ENCODE data around the gene MED13. TPM values are rescaled to one million over a fixed set of nuclear protein-coding genes. Genes with fewer than 3 reads are reported as not detected.

The MED13 gene
- total RNA-seq, 1 experiment from 2014 or later = 96.0 TPM

DNA sequence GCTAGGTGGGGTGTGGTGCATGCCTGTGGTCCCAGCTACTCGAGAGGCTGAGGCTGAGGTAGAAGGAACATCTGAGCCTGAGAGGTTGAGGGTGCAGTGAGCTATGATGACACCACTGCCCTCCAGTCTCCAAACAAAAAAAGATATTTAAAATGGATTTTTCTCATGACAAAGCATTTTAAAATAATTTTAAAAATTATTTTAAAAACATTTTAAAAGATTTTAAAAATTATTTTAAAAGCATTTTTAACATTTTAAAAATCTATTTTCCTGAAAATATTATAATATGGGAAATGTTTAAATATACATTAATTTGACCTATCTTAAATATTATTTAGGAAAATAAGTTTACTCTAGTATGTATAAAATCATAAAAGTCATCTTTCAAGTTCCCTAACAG lies 26.8 kb downstream of the MED13 start:
- no peak for DNase-seq (ENCODE audit: low read depth, low spot score)
- Histone ChIP-seq H3K27me3 (ENCODE audit: insufficient read depth, low read length) (no peaks in the 10 kb centered on the region), H3K4me1 (ENCODE audit: control insufficient read depth in 1 of 2, insufficient read depth in 2 of 2, low read length in 2 of 2) (no peaks in the 10 kb centered on the region), H3K4me2 (ENCODE audit: low read length) (no peak overlapping the region), H3K4me3 (replicated peaks in 1 of 2; ENCODE audit: low read depth in 1 of 2, low read length in 2 of 2) (no peak overlapping the region), H3K79me2 (ENCODE audit: insufficient read depth, low read length) (peaks cover 100% of the 10 kb centered on the region), H3K27ac (ENCODE audit: low read depth, low read length) (no peak overlapping the region), H3K9ac (ENCODE audit: low read length) (no peak overlapping the region), H3K9me3 (ENCODE audit: control insufficient read depth in 1 of 2, insufficient read depth in 1 of 2, low read depth in 1 of 2, low read length in 2 of 2) (no peaks in the 10 kb centered on the region), H3K9me2 (ENCODE audit: insufficient read depth) (no peaks in the 10 kb centered on the region), H3K36me3 (ENCODE audit: control insufficient read depth in 1 of 2, insufficient read depth in 2 of 2, low read length in 2 of 2) (peaks cover 17 to 23% of the 10 kb centered on the region in 2 experiments), H2AFZ (ENCODE audit: low read depth, low read length, poor library complexity, severe bottlenecking) (no peak overlapping the region), H4K20me1 (ENCODE audit: insufficient read depth) (peaks cover 20% of the 10 kb centered on the region; the same call in 1 of the 2 replicates)
- ATAC-seq = no peak
- TF ChIP-seq, protein P1, sequence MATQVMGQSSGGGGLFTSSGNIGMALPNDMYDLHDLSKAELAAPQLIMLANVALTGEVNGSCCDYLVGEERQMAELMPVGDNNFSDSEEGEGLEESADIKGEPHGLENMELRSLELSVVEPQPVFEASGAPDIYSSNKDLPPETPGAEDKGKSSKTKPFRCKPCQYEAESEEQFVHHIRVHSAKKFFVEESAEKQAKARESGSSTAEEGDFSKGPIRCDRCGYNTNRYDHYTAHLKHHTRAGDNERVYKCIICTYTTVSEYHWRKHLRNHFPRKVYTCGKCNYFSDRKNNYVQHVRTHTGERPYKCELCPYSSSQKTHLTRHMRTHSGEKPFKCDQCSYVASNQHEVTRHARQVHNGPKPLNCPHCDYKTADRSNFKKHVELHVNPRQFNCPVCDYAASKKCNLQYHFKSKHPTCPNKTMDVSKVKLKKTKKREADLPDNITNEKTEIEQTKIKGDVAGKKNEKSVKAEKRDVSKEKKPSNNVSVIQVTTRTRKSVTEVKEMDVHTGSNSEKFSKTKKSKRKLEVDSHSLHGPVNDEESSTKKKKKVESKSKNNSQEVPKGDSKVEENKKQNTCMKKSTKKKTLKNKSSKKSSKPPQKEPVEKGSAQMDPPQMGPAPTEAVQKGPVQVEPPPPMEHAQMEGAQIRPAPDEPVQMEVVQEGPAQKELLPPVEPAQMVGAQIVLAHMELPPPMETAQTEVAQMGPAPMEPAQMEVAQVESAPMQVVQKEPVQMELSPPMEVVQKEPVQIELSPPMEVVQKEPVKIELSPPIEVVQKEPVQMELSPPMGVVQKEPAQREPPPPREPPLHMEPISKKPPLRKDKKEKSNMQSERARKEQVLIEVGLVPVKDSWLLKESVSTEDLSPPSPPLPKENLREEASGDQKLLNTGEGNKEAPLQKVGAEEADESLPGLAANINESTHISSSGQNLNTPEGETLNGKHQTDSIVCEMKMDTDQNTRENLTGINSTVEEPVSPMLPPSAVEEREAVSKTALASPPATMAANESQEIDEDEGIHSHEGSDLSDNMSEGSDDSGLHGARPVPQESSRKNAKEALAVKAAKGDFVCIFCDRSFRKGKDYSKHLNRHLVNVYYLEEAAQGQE (IDR thresholded peaks at IDR 0.05; ENCODE audit: low read depth) = no peak
- no peak for TF ChIP-seq POLR2AphosphoS5 (IDR thresholded peaks at IDR 0.05; ENCODE audit: low read depth, low read length)
- TF ChIP-seq YY1 (IDR thresholded peaks at IDR 0.05; ENCODE audit: extremely low read depth, insufficient replicate concordance, low read depth, low read length) = no peak
- TF ChIP-seq, protein P2, sequence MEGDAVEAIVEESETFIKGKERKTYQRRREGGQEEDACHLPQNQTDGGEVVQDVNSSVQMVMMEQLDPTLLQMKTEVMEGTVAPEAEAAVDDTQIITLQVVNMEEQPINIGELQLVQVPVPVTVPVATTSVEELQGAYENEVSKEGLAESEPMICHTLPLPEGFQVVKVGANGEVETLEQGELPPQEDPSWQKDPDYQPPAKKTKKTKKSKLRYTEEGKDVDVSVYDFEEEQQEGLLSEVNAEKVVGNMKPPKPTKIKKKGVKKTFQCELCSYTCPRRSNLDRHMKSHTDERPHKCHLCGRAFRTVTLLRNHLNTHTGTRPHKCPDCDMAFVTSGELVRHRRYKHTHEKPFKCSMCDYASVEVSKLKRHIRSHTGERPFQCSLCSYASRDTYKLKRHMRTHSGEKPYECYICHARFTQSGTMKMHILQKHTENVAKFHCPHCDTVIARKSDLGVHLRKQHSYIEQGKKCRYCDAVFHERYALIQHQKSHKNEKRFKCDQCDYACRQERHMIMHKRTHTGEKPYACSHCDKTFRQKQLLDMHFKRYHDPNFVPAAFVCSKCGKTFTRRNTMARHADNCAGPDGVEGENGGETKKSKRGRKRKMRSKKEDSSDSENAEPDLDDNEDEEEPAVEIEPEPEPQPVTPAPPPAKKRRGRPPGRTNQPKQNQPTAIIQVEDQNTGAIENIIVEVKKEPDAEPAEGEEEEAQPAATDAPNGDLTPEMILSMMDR (IDR thresholded peaks at IDR 0.05 in 2 of 3, conservative IDR thresholded peaks at IDR 0.05 in 1 of 3; ENCODE audit: borderline replicate concordance in 1 of 3, insufficient read depth in 1 of 3, low read depth in 2 of 3, low read length in 2 of 3) = no peak
- ChIA-PET CTCF (interaction anchor here (0.7 kb wide), 1 partner anchor 71 kb away, joined by 3 read pairs; no protein-coding TSS in a partner anchor), POLR2A (interaction anchor here (0.7 kb wide), 1 partner anchor 17 kb away, joined by 3 read pairs; no protein-coding TSS in a partner anchor), RAD21 (ENCODE audit: low non-redundant PET in 1 of 2, low total read pairs in 2 of 2, uncharacterized antibody in 2 of 2, unreplicated experiment in 2 of 2) (no interaction called here)
- BruUV-seq (replicated peaks) = no TSS peak
- intact Hi-C loops (cut with micrococcal nuclease) = no loop called here

Data from HCT116 (cell line).